Left cardiac atrium (tissue), 4 donors: ENCODE results near the gene PLCB2. TPM values are rescaled to one million over a fixed set of nuclear protein-coding genes. Genes with fewer than 3 reads are reported as not detected.

Experiments used
- ATAC-seq, 2 donors: fragments of 200-7000 bp; cut with Tn5 transposase; one replicate each; pipeline ENCODE4 v1.9.1; 2020; ENCODE audit warnings: mild to moderate bottlenecking in 2 of 2, moderate library complexity in 2 of 2
- DNase-seq: peaks from one replicate; pipeline ENCODE4 v3.0.0-alpha.2; 2020
- intact Hi-C, 2 donors: fragments of 100-400 bp; cut with DNase I; formaldehyde crosslinking; loops; one replicate each; pipeline versions ENCODE4 v1.14.1 to v1.15.1; 2022 to 2023
- total RNA-seq, 2 donors: library from RNA; stranded (reverse); fragmentation: NEBNext Ultra II Directional; extraction: Animal tissue kit (Norgen Biotek cat#: 25700); gene quantifications; one replicate each; pipeline ENCODE4 v1.2.1, GENCODE V29; 2021
- donor health status: DM: no; HTN: yes; CAD: no.
- donor health status: DM: no; HTN: yes; CAD: no; lungs with severe emphysema.
- donor health status: DM: yes; HTN: yes; CAD: no.
- donor health status: Dilated cardiomyopathy.

Gene PLCB2
- total RNA-seq, 2 donors from 2014 or later: 8.4 to 13.5 TPM

- intact Hi-C loops: loop anchor here in 1 of 2 donors (5.0 kb wide), 1 partner anchor 80 kb away; no protein-coding TSS in a partner anchor
These were observed 34.9 kb upstream of the PLCB2 start for GRCh38 chr15:40342416-40343320.

DNA sequence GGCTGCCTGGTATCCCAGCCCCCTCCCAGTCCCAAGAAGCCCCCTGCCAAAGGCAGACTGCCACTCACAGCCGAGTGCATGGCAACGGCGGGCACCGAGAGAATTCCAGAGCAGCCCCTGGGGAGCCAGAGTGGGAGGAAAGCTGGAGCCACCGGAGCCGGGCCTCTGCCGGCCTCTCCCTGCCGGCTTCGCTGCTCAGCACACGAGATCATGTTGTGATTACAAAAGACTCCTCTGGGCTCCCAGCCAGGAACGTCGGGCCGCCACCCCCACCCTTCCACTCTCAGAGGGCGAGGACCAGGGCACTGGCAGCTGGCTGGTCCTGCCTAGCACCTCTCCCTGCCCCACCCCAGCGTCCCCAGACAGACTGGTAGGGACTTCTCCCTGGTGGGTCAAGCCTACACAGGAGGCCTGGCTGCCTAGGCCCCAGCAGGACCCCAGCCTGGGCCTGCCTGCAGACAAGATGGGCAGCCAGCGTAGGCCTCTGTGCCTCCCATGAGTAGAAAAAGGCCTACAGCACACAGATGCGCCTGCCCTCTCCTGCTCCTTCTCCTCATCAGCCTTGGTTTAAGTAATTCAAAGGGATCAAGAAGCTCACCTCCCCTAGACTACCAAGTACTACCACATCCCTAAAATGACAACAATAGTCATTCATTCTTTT, 33.1 kb upstream of the PLCB2 start, which contains the start of gene CCDC9B:
TSS of gene CCDC9B (minus strand) at position 200 of the 661 bp plus-strand sequence. CDS start at position 80, 120 bp downstream.
- ATAC-seq (peak; percentile 76 to 78), DNase-seq (peak; percentile 91)
- intact Hi-C loops: loop anchor here in 1 of 2 donors (5.0 kb wide), 1 partner anchor 81 kb away; no protein-coding TSS in a partner anchor

More at GRCh38 chr15:40342416-40343320, 34.9 kb upstream of the PLCB2 start:
- ATAC-seq: no peak
- DNase-seq: no peak

GRCh38 chr15:40340038-40340739, 32.5 kb upstream of the PLCB2 start:
- DNase-seq: peak; percentile 87
- intact Hi-C loops: loop anchor here in 1 of 2 donors (5.0 kb wide), 1 partner anchor 82 kb away; no protein-coding TSS in a partner anchor
- peak; percentile 61 to 77 for ATAC-seq

GRCh38 chr15:40339621-40339945, 31.8 kb upstream of the PLCB2 start:
- DNase-seq: no peak
- ATAC-seq: peak; percentile 1 to 6
- intact Hi-C loops: no loop called here

DNA sequence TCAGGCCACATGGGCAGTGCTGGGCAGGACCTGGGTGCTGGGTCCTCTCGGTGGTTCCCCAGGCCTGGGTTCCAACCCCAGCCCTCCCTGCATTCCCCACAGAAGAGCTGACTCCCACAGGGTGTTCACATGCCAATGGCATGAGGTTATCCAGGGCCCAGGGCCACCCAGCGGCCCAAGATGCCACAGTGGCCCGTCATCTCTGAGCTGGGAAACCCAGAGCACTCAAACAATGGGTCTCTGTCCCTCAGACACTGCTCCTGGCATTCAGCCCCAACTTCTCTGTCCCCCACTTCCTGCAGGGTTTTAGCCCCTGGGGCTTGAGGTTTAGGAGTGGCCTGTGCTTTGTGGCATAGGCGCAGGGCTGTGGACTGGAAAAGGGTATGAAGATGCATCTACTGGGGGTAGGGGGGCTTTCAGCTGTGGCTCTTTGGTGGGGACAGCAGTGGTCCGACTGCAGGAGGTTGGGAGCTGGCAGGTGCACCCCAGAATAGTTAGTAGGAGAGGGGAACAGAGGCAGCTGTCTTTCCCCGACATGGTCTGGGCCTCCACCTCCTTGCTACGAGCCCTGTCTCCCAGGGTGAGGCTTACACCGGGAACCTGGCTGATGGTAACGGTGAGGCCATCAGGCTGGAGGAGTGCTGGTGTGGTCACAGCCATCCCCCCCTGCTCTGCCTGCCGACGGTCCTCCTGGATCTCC, 31.3 kb upstream of the PLCB2 start:
- ATAC-seq: peak; percentile 18 to 44
- intact Hi-C loops: no loop called here
- peak; percentile 56 for DNase-seq

GRCh38 chr15:40338041-40338657, 30.4 kb upstream of the PLCB2 start:
- DNase-seq (peak; percentile 85), ATAC-seq (peak; percentile 10 to 17)
- intact Hi-C loops: no loop called here

DNA sequence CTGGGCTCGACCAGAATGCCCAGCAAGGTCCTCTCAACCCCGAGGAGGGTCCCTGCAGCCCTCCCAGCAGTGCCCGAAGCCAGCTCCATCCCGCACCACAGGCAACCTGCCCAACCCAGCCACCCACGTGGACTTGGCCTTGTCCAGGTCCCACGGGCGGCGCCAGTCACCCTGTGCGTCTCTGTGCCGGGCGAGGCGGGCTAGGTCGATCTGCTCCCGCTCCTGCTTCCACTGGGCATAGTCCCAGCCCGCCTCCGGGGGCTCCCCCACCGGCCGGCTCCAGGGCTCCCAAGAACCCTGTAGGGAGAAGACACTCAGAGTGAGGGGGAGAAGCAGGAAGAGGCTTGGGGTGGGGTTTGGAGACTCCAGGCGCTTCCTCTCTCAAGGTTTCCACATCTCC, 29.9 kb upstream of the PLCB2 start:
- intact Hi-C loops: no loop called here
- DNase-seq (no peak), ATAC-seq (no peak)

DNA sequence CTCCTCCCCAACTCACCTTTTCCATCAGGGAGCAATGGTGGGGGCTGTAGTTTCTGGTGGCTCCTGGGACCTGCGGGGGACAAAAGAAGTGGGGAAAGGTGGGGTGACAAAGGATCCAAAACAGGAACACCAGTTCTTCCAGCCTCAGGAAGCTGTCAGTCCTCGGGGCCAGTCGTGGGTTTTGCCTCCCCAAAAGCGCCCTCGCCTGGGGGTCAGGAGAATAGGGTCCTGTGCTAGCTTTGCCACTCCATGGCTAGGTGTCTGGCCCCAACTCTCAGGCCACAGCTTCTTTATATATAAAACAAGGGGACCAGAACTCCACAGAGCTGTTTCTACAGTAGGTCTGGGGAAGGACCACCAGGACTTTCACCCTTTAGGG, 29.0 kb upstream of the PLCB2 start:
- intact Hi-C loops: no loop called here
- ATAC-seq (no peak), DNase-seq (no peak)

- DNase-seq (no peak), ATAC-seq (no peak)
- intact Hi-C loops: no loop called here
These were observed 28.4 kb upstream of the PLCB2 start for GRCh38 chr15:40335938-40336743.

DNA sequence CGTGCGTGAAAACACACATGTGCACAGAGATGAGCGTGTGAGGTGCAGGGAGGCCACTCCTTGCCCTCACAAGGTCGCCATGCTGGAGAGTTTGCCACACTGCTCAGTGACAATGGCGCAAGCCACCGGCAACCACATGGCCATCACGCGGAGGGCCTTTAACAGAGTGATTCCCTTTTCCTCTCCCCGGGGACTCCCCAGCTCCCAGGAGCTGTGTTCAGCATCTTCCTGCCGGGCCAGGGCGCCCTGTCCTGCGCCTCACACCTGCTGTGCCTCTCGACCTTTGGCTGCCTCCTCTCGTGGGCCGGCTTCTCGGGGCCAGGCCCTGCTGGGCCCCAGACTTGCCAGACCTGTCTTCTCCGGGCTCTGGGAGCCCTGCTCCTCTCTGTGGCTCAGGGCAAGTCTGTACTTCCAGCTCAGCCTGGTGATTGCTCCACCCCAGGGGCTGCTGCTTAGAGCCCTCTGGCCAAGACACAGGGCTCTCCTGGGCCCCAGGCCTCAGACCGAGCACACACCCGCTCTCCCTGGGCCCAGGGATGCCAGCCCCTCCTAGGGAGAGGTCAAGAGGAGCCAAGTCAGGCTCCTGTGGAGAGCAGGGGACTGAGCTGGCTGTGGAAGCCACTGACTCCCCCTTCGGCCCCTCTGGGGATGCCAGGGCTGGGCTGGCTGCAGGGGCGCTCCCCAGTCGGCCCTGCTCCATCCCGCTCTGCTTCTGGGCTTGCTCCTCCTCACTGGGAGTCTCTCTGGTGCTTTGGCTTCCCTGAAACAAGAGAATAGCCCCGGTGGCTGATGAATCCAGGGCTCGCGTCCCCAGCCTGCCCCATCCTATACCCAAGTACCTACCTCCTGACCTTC, 27.4 kb upstream of the PLCB2 start:
- DNase-seq: no peak

GRCh38 chr15:40334541-40334940, 26.8 kb upstream of the PLCB2 start:
- DNase-seq: no peak
- intact Hi-C loops: no loop called here
- no peak for ATAC-seq

More for the DNA sequence above, 27.4 kb upstream of the PLCB2 start:
- no peak for ATAC-seq
- intact Hi-C loops: no loop called here

- ATAC-seq (peak; percentile 35 to 39), DNase-seq (peak; percentile 81)
- intact Hi-C loops: no loop called here
These were observed 26.3 kb upstream of the PLCB2 start for GRCh38 chr15:40333922-40334492.

GRCh38 chr15:40332113-40332781, 24.5 kb upstream of the PLCB2 start:
- ATAC-seq: no peak
- intact Hi-C loops: no loop called here
- DNase-seq: no peak

DNA sequence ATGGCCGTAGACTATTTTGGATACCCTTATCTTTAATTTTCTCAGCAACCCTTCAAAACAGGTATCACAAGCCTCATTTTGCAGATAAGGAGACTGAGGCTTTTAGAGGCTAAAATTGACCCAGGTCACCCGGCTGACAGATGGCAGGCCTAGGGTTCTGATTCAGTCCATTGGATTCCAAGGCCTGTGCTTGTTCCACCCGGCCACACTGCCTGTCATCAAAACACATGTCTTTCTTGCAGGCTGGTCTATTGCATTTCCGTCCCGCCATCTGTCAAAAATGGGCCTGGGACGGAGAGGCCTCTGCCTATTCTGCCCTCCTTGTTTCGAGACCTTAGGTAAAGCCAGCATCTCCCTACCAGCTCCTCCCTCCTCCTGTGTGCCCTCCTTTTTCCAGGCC, 23.9 kb upstream of the PLCB2 start:
- no peak for ATAC-seq
- no peak for DNase-seq
- intact Hi-C loops: no loop called here

GRCh38 chr15:40331026-40331425, 23.3 kb upstream of the PLCB2 start:
- ATAC-seq: no peak
- intact Hi-C loops: no loop called here
- no peak for DNase-seq

GRCh38 chr15:40330368-40330836, 22.7 kb upstream of the PLCB2 start:
- intact Hi-C loops: no loop called here
- DNase-seq (peak; percentile 66), ATAC-seq (peak; percentile 48 to 53)
